ENCODE results near the gene UMODL1. TPM values are rescaled to one million over a fixed set of nuclear protein-coding genes. Genes with fewer than 3 reads are reported as not detected.

UMODL1 gene
- total and polyA plus RNA-seq, 10 of the 15 experiments (the other 5 are each of a cell fraction or from before 2014, with no cell fraction given), result 0.01 to 0.11 (median 0.03) TPM; not detected in 5

- Histone ChIP-seq H4K20me1 (ENCODE audit: control insufficient read depth, insufficient read depth) (no peaks in the 10 kb centered on the region), H3K9me3 (replicated peaks; ENCODE audit: control insufficient read depth, insufficient read depth, low read length) (no peaks in the 10 kb centered on the region), H3K36me3 (ENCODE audit: control insufficient read depth in 2 of 2, insufficient read depth in 2 of 2, low read length in 1 of 2) (no peaks in the 10 kb centered on the region), H3K4me2 (ENCODE audit: control insufficient read depth, insufficient read depth) (no peak overlapping the region), H3K4me3 (no peak overlapping the region), H3K9ac (ENCODE audit: control insufficient read depth, insufficient read depth, low read length) (no peak overlapping the region), H3K27ac (ENCODE audit: control insufficient read depth, insufficient read depth) (no peak overlapping the region), H3K27me3 (replicated peaks in 1 of 2; ENCODE audit: control insufficient read depth in 2 of 2, insufficient read depth in 2 of 2, low read length in 1 of 2) (no peaks in the 10 kb centered on the region), H2AFZ (ENCODE audit: control insufficient read depth, low read depth, low read length) (no peak overlapping the region), H3K79me2 (ENCODE audit: control insufficient read depth, insufficient read depth, low read length) (no peaks in the 10 kb centered on the region), H3K4me1 (ENCODE audit: control insufficient read depth, insufficient read depth, low read length) (peaks cover 27% of the 10 kb centered on the region)
- ChIA-PET RAD21 (ENCODE audit: unreplicated experiment) (interaction anchor here (2.1 kb wide), 1 partner anchor 35 kb away, joined by 10 read pairs; no protein-coding TSS in a partner anchor), CTCF (interaction anchor here (0.5 to 1.0 kb wide), 5 partner anchors 11 to 31 kb away, joined by 3 read pairs; no protein-coding TSS in a partner anchor), POLR2A (interaction anchor here (0.9 kb wide), 1 partner anchor 27 kb away, joined by 3 read pairs; no protein-coding TSS in a partner anchor), SMC1A (ENCODE audit: uncharacterized antibody, unreplicated experiment) (interaction anchor here (0.7 to 1.6 kb wide), 2 partner anchors 37 to 76 kb away, joined by 3 read pairs; no protein-coding TSS in a partner anchor)
- in situ Hi-C loops (cut with MboI) (no loop called here), intact Hi-C loops (cut with micrococcal nuclease; ENCODE audit: unreplicated experiment) (no loop called here)
- no peak for TF ChIP-seq CEBPB (IDR thresholded peaks at IDR 0.05; ENCODE audit: borderline replicate concordance in 1 of 2, low read depth in 2 of 2, low read length in 2 of 2)
- peak; percentile 56 for TF ChIP-seq BCL3 (IDR thresholded peaks at IDR 0.05; ENCODE audit: borderline replicate concordance, insufficient read depth, low read depth, low read length, poor library complexity, severe bottlenecking)
- ATAC-seq (no peak), DNase-seq (ENCODE audit: low read depth, low spot score) (no peak), FAIRE-seq (no peak)
- WGBS (ENCODE audit: insufficient coverage, insufficient replicate concordance, low lambda C conversion rate, missing lambda C conversion rate), result 84% methylated on average over 6 of the region's 6 CpGs
- no TSS peak for BruUV-seq (replicated peaks)
Observed at GRCh38 chr21:42080788-42081083, 9.6 kb downstream of the UMODL1 start.

- ATAC-seq, result no peak
- Histone ChIP-seq H3K4me3 (no peak overlapping the region), H4K20me1 (ENCODE audit: control insufficient read depth, insufficient read depth) (no peaks in the 10 kb centered on the region), H3K36me3 (ENCODE audit: control insufficient read depth in 2 of 2, insufficient read depth in 2 of 2, low read length in 1 of 2) (no peaks in the 10 kb centered on the region), H3K4me2 (ENCODE audit: control insufficient read depth, insufficient read depth) (no peak overlapping the region), H3K9ac (ENCODE audit: control insufficient read depth, insufficient read depth, low read length) (no peak overlapping the region), H3K9me3 (replicated peaks; ENCODE audit: control insufficient read depth, insufficient read depth, low read length) (no peaks in the 10 kb centered on the region), H3K27me3 (replicated peaks in 1 of 2; ENCODE audit: control insufficient read depth in 2 of 2, insufficient read depth in 2 of 2, low read length in 1 of 2) (no peaks in the 10 kb centered on the region), H3K79me2 (ENCODE audit: control insufficient read depth, insufficient read depth, low read length) (no peaks in the 10 kb centered on the region), H2AFZ (ENCODE audit: control insufficient read depth, low read depth, low read length) (no peak overlapping the region), H3K27ac (ENCODE audit: control insufficient read depth, insufficient read depth) (no peak overlapping the region), H3K4me1 (ENCODE audit: control insufficient read depth, insufficient read depth, low read length) (peaks cover 27% of the 10 kb centered on the region)
- ChIA-PET RAD21 (ENCODE audit: unreplicated experiment) (interaction anchor here (2.1 kb wide), 1 partner anchor 35 kb away, joined by 10 read pairs; no protein-coding TSS in a partner anchor), CTCF (interaction anchor here (0.7 to 1.0 kb wide), 4 partner anchors 11 to 27 kb away, joined by 3 read pairs; no protein-coding TSS in a partner anchor), SMC1A (ENCODE audit: uncharacterized antibody, unreplicated experiment) (interaction anchor here (0.7 to 1.6 kb wide), 2 partner anchors 37 to 76 kb away, joined by 3 read pairs; no protein-coding TSS in a partner anchor), POLR2A (no interaction called here)
- intact Hi-C loops (cut with micrococcal nuclease; ENCODE audit: unreplicated experiment), result no loop called here
- no TSS peak for BruUV-seq (replicated peaks)
- DNase-seq (ENCODE audit: low read depth, low spot score), result no peak
- FAIRE-seq, result no peak
- TF ChIP-seq SREBF2 (IDR thresholded peaks at IDR 0.05; ENCODE audit: low read length) (no peak), RELA (IDR thresholded peaks at IDR 0.05; ENCODE audit: borderline replicate concordance, partially characterized antibody) (no peak), ZNF217 (IDR thresholded peaks at IDR 0.05) (no peak), BCL11A (IDR thresholded peaks at IDR 0.05; ENCODE audit: low read depth, low read length) (no peak), ZZZ3 (IDR thresholded peaks at IDR 0.05; ENCODE audit: control insufficient read depth, insufficient read length, low read depth) (no peak), RUNX3 (IDR thresholded peaks at IDR 0.05; ENCODE audit: low read length) (no peak)
- in situ Hi-C loops (cut with MboI), result no loop called here
- WGBS (ENCODE audit: insufficient coverage, insufficient replicate concordance, low lambda C conversion rate, missing lambda C conversion rate), result 61% methylated on average over 8 of the region's 8 CpGs
Observed at GRCh38 chr21:42081138-42081537, 10.0 kb downstream of the UMODL1 start.

All from GM12878 (cell line).